ENCODE results near the gene GATD1. TPM values are rescaled to one million over a fixed set of nuclear protein-coding genes. Genes with fewer than 3 reads are reported as not detected.

GATD1 gene
- total RNA-seq, 1 experiment from 2014 or later, result 88.7 TPM

DNA sequence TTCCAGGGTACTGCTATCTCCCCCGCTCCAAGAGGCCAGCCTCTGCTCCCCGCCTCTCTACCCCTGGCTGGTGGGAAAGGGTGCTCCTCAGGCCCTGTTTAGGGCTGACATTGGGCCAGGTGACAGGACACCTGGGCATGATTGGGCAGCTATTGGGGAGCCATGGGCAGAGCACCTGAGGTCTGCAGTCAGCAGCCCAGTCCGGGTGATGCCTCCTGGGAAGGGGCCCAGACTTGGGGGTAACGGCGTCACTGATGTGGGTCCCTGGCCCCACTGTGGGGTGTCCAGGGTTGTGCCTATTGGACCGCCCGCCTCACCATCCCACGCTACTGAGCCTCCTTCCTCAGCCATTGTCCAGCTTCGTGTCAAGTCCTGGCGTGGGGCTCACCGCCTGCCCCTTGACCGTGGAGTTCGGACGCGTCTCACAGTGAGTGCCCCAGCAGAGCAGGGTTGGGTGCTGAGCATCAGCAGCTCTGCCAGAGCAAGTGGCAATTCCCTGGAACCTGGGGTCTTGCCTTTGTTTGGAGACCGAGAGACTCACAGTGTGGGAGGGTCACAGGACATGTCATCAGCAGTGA, 2.8 kb upstream of the GATD1 start:
- no peaks in the 10 kb centered on the region for H3K27me3 ChIP-seq (ENCODE audit: insufficient read depth, low read length)
- TF ChIP-seq ELF1 (IDR thresholded peaks at IDR 0.05; ENCODE audit: borderline replicate concordance, low read depth), result no peak
- no peaks in the 10 kb centered on the region for H4K20me1 ChIP-seq (ENCODE audit: insufficient read depth)
- ChIA-PET POLR2A (no interaction called here), CTCF (no interaction called here), RAD21 (ENCODE audit: low non-redundant PET in 1 of 2, low total read pairs in 2 of 2, uncharacterized antibody in 2 of 2, unreplicated experiment in 2 of 2) (no interaction called here)
- H3K4me2 ChIP-seq (ENCODE audit: low read length), result no peak overlapping the region
- 0 out of 4 replicates have a peak, but pooled peaks cover 0 to 1% of the 10 kb centered on the region in 2 experiments for H3K36me3 ChIP-seq (ENCODE audit: control insufficient read depth in 1 of 2, insufficient read depth in 2 of 2, low read length in 2 of 2)
- no peak overlapping the region for H3K9ac ChIP-seq (ENCODE audit: low read length)
- H3K9me2 ChIP-seq (ENCODE audit: insufficient read depth), result no peaks in the 10 kb centered on the region
- H3K4me3 ChIP-seq (replicated peaks in 1 of 2; ENCODE audit: low read depth in 1 of 2, low read length in 2 of 2), result no peak overlapping the region
- ATAC-seq (no peak), DNase-seq (ENCODE audit: low read depth, low spot score) (no peak)
- peaks cover 29 to 50% of the 10 kb centered on the region in 2 experiments for H3K4me1 ChIP-seq (ENCODE audit: control insufficient read depth in 1 of 2, insufficient read depth in 2 of 2, low read length in 2 of 2)
- no peak overlapping the region for H2AFZ ChIP-seq (ENCODE audit: low read depth, low read length, poor library complexity, severe bottlenecking)
- peaks cover 52% of the 10 kb centered on the region for H3K79me2 ChIP-seq (ENCODE audit: insufficient read depth, low read length)
- intact Hi-C loops (cut with micrococcal nuclease), result no loop called here
- no peaks in the 10 kb centered on the region for H3K9me3 ChIP-seq (ENCODE audit: control insufficient read depth in 1 of 2, insufficient read depth in 1 of 2, low read depth in 1 of 2, low read length in 2 of 2)
- no TSS peak for BruUV-seq (replicated peaks)
- H3K27ac ChIP-seq (ENCODE audit: low read depth, low read length), result no peak overlapping the region

GRCh38 chr11:778976-779954, 2.0 kb upstream of the GATD1 start:
- RAD21 ChIA-PET (ENCODE audit: low non-redundant PET in 1 of 2, low total read pairs in 2 of 2, uncharacterized antibody in 2 of 2, unreplicated experiment in 2 of 2), result interaction anchor here in 1 of 2 experiments (0.7 kb wide), 1 partner anchor 281 kb away, joined by 3 read pairs; no protein-coding TSS in a partner anchor
- Histone ChIP-seq H3K4me1 (ENCODE audit: control insufficient read depth in 1 of 2, insufficient read depth in 2 of 2, low read length in 2 of 2) (peaks cover 29 to 53% of the 10 kb centered on the region in 2 experiments), H4K20me1 (ENCODE audit: insufficient read depth) (no peaks in the 10 kb centered on the region), H3K9ac (ENCODE audit: low read length) (no peak overlapping the region), H3K4me2 (ENCODE audit: low read length) (peak overlapping the region; percentile 93), H3K9me2 (ENCODE audit: insufficient read depth) (no peaks in the 10 kb centered on the region), H3K27me3 (ENCODE audit: insufficient read depth, low read length) (no peaks in the 10 kb centered on the region), H3K4me3 (replicated peaks in 1 of 2; ENCODE audit: low read depth in 1 of 2, low read length in 2 of 2) (no peak overlapping the region), H3K9me3 (ENCODE audit: control insufficient read depth in 1 of 2, insufficient read depth in 1 of 2, low read depth in 1 of 2, low read length in 2 of 2) (no peaks in the 10 kb centered on the region), H2AFZ (ENCODE audit: low read depth, low read length, poor library complexity, severe bottlenecking) (no peak overlapping the region), H3K27ac (ENCODE audit: low read depth, low read length) (peak overlapping the region; percentile 95), H3K79me2 (ENCODE audit: insufficient read depth, low read length) (peaks cover 60% of the 10 kb centered on the region), H3K36me3 (ENCODE audit: control insufficient read depth in 1 of 2, insufficient read depth in 2 of 2, low read length in 2 of 2) (0 out of 4 replicates have a peak, but pooled peaks cover 0 to 3% of the 10 kb centered on the region in 2 experiments)
- no peak for DNase-seq (ENCODE audit: low read depth, low spot score)
- BruUV-seq (replicated peaks), result no TSS peak
- POLR2A ChIA-PET, result interaction anchor here (1.3 kb wide), 1 partner anchor 30 kb away, joined by 4 read pairs; the partner anchor contains the start of gene RPLP2
- CTCF ChIA-PET, result no interaction called here
- intact Hi-C loops (cut with micrococcal nuclease), result no loop called here
- no peak for ATAC-seq
- no peak for TF ChIP-seq SRF (IDR thresholded peaks at IDR 0.05; ENCODE audit: low read depth)
- TF ChIP-seq CTCF (IDR thresholded peaks at IDR 0.05 in 2 of 3, conservative IDR thresholded peaks at IDR 0.05 in 1 of 3; ENCODE audit: borderline replicate concordance in 1 of 3, insufficient read depth in 1 of 3, low read depth in 2 of 3, low read length in 2 of 3), result peak in 2 of 3 experiments; percentile 20 to 22; a peak in 1 of 6 replicates
